OCI-LY1 (cell line): ENCODE data around the gene CYBB.

ENCODE experiments used
- EZH2 ChIP-seq: fragments of 200-600 bp; sonication (generic), shearing (Covaris generic); IDR thresholded peaks from 2 replicates; pipeline ENCODE4 v1.8.0; 2017; ENCODE audit warnings: borderline replicate concordance, mixed run types, mild to moderate bottlenecking, antibody characterized with exemption, low read length, moderate library complexity, mixed read lengths
- TF ChIP-seq, protein P1 (sequence below): fragments of 200-600 bp; sonication (generic), shearing (Covaris generic); IDR thresholded peaks from 2 replicates; pipeline ENCODE4 v1.5.1; 2017; ENCODE audit warnings: mild to moderate bottlenecking, antibody characterized with exemption, low read length, moderate library complexity, mixed read lengths

GRCh38 chrX:37755025-37755424 lies 24.8 kb upstream of the CYBB start:
- TF ChIP-seq, protein P1, sequence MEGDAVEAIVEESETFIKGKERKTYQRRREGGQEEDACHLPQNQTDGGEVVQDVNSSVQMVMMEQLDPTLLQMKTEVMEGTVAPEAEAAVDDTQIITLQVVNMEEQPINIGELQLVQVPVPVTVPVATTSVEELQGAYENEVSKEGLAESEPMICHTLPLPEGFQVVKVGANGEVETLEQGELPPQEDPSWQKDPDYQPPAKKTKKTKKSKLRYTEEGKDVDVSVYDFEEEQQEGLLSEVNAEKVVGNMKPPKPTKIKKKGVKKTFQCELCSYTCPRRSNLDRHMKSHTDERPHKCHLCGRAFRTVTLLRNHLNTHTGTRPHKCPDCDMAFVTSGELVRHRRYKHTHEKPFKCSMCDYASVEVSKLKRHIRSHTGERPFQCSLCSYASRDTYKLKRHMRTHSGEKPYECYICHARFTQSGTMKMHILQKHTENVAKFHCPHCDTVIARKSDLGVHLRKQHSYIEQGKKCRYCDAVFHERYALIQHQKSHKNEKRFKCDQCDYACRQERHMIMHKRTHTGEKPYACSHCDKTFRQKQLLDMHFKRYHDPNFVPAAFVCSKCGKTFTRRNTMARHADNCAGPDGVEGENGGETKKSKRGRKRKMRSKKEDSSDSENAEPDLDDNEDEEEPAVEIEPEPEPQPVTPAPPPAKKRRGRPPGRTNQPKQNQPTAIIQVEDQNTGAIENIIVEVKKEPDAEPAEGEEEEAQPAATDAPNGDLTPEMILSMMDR, result no peak
- TF ChIP-seq EZH2, result no peak
